Bone marrow (tissue), 2 donors: Measurements from ENCODE around the gene TRIM8.

Source experiments
- DNase-seq, 2 donors: peaks; one replicate each; lab custom pipeline; 2025; lab: John Stamatoyannopoulos, UW

The TRIM8 gene

DNA sequence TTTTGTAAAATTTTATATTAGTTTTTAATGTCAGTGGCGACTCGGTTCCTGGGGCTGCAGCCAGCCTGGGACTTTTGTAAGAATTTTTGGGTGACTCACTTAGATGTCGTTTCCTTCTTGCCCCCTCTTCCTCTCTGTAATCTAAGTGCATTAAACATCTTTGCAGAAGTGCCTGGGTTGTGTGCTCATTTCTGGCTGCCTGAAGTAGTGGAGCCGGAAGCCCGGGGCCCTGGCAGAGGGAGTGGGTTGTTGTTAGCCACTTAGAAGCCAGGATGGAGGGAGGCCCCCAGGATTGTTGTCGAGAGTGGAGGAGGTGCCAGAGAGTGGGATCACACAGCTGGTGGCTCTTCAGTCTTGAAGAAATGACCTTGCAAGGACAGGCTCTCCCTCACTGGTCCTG, 11.0 kb upstream of the TRIM8 start:
- peak; percentile 37 to 84 for DNase-seq

DNA sequence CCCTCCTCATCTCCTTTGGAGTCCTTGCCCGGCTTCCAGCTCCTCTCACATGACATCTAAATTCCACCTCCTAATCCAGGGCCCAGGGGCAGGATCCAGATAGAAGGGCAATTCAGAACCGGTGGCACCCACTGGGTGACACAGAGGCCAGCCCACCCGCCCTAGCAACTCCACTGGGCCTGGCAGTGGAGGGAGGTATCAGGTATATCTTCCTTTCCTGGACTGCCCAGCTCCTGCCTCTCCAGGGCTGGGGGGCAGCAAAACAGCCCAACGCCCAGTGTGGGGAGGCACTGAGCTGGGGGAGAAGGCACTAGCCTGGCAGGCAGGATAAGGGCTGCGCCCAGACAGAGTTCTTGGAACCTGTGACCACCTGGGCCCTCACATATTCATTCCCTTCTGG, 10.4 kb upstream of the TRIM8 start:
- DNase-seq: no peak

DNA sequence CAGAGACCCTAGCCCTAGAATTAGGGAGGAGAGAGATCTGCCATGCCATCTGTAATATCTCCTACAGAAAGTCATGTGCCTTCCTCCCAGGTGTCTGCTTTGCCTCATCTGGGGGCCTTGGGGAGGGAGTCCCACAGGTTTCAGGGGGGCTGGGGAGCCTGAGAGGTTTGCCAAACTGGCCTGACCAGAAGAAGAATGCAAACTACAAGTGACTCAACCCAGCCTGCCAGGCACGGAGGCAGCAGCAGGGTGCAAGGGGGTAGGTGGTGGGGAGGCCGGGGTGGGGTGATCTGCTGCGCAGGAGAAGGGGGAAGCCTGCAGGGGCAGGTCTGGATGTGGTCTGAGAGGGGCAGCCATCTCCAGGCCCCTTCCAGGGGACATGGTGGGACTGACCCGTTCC, 9.6 kb upstream of the TRIM8 start:
- no peak for DNase-seq

DNA sequence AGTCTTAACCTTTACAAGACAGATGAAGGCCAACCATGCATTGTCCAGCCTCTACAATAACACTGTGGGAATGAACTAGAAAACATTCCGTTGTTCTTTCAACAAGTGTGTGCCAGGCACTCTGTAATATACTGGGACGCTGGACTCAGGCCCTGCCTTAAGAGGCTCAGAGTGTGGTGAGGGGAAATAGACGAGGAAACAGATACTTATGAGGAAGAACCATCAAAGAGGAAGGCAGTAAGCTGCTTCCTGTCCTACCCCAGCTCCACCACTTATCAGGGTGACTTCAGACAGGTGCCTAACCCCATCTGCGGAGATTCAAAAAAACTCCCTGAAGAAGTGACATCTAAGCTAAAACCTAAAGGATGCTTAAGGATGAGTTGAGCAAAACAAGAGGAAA, 8.9 kb upstream of the TRIM8 start:
- peak in 1 of 2 donors; percentile 81 for DNase-seq

DNA sequence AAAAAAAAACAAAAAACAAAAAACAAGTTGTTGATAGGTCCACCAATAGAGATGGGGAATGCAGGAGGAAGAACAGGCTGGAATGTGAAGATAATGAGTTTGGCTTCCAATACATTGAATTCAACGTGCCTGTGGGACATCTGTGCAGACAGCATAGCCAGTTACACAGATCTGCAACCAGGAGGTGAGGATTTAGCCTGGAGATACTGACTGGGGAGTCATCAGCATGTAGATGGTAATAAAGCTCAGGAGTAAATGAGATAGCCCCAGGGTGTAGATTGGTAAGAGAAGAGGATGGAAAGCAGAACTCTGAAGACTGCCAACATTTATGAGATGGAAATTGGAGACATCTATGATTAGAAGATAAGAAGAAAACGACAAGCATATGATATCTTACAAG, 4.7 kb upstream of the TRIM8 start:
- no peak for DNase-seq

DNA sequence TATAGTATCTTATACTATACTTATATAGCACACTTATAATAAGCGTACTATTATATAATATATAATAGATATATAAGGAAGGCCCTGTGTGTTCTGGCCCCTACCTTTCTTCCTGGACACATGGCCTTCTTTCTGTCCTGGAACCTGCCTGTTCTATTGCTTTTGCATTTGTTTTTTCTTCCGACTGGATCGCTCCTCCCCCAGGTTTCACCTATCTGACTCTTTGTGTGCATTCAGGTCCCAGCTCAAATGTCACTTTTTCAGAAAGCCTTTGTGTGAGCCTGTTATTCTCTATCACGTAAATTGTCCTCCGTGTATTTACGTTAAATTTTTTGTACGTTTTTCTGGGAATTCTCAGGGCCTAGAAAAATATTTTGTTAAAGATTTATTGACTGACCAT, 2.9 kb upstream of the TRIM8 start:
- no peak for DNase-seq

DNA sequence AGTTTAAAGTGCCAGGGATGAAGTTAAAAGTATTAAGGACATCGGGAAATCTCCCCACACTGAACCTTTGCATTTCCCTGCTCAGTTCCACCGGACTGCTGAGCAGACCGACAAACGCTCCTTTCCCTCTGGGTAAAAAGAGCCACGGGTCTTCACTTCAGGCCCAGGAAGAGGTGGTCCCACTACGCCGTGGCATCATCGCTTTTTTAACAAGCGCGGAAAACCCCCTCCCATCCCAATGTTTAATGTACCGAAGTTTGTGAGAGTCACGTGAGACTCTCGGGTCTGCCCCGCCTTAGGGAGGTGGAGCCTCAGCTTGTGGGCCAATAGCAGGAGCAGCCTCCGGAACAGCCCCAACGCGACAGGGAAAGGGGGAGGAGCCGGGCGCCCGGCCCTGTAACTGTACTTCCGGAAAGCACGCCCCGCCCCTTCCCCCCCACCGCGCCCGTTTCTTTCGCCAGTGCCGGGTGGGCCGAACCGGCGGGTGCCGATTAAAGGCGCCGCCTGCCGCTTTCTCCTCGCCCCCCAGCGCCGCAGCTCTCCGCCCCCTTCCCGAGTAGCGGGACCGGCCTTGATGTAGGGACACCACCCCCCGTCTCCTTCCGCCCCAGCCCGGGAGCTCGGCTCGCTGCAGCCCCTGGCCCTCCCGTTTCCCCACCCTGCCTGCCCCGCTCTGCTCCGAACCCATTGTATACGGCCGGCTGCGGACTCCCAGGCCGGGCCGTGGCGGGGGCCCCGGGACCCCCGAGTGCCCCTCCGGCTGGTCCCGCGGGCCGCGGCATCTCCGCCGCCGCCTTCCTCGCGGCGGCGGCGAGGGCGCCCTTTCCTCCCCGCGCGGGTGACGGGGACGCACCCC, 2.2 kb upstream of the TRIM8 start:
- DNase-seq: peak; percentile 91 to 97

DNA sequence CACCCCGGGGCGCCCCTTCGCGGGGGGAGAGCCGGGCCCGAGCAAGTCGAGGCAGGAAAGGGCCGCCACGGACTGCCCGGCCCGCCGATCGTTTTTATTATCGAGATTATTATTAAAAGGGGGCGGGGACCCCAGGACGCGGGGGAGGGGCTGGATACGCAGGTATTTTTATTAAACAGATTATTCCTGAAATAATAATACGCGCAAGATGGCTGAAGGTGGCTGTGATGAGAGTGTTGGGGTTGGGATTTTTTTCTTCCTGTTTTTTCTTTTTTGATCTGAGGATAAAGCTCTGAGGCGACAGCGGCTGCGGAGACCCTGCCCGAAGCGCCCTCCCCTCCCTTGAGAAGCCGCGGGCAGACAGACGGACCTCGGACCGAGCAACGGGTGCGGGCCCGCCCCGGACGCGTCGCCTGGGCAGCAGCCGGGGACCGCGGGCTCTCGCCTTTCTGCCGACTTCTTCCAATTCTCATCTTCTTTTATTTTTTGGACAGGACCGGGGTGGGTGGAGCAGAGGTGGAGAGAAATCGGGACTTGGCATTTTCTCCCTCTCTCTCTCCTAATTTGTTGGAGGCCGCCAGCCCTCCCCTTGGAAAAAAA, 1.4 kb upstream of the TRIM8 start:
- DNase-seq: no peak

DNA sequence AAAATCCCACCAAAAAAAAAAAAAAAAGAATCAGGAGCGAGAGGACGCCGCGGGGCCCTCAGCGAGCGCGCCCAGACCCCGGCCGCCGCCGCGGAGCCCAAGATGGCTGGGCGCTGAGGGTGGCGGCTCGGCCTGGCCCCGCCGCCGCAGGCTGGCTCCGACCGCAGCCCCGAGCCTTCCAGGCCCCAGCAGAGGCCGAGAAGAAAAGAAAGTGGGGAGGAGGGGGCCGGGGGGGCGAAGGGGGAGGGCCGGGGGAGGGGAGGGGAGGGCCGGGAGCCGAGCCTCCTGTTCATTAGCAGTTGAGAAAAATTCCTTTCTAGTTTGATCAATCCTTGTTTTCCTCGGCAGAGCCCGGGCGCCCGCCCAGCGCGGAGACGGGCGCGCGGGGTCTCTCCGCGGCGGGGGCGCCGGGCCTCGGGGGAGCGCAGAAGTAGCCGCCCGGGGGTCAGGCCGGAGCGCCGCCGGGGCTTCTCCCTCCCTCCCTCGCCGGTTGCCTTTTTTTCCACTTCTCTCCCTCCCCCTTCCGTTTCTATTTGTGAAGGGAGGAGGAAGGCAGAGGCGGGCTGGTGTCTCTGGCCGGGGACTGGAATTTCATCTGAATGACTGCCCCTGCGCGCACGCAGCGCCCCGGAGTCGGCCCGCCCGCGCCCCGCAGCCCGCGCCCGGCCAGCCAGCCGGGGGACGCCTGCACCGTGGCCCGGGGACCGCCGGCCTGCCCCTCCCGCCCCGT, 778 bp upstream of the TRIM8 start:
- DNase-seq: peak; percentile 34 to 64

DNA sequence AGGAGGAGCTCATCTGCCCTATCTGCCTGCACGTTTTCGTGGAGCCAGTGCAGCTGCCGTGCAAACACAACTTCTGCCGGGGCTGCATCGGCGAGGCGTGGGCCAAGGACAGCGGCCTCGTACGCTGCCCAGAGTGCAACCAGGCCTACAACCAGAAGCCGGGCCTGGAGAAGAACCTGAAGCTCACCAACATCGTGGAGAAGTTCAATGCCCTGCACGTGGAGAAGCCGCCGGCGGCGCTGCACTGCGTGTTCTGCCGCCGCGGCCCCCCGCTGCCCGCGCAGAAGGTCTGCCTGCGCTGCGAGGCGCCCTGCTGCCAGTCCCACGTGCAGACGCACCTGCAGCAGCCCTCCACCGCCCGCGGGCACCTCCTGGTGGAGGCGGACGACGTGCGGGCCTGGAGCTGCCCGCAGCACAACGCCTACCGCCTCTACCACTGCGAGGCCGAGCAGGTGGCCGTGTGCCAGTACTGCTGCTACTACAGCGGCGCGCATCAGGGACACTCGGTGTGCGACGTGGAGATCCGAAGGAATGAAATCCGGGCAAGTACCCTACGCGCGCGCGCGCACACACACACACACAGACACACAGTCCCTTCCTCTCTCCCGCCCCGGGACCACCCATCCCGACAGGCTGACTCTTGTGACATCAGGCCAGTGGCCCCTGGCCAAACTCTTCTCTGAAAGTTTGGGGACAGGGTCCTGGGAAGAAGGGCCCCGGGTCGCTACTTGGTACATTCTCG, 538 bp downstream of the TRIM8 start:
- peak in 1 of 2 donors; percentile 62 for DNase-seq

DNA sequence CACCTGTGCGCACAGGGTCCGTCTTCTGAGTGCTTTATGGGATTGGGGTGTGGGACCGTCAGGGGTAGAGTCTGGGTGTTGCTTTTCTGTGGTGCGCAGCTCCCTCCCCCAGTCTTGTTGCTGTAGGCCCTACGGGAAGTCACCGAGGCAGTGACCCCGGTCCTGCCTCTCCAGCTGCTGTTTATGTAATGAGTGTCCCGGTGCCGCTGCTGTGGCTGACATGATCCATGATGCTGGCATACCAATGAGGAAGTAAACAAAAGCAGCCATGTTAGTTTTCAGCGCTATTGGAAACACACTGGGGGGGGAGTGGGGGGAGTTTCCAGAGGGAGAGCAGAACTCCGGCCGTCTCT, 1.1 kb downstream of the TRIM8 start:
- DNase-seq: peak in 1 of 2 donors; percentile 52

DNA sequence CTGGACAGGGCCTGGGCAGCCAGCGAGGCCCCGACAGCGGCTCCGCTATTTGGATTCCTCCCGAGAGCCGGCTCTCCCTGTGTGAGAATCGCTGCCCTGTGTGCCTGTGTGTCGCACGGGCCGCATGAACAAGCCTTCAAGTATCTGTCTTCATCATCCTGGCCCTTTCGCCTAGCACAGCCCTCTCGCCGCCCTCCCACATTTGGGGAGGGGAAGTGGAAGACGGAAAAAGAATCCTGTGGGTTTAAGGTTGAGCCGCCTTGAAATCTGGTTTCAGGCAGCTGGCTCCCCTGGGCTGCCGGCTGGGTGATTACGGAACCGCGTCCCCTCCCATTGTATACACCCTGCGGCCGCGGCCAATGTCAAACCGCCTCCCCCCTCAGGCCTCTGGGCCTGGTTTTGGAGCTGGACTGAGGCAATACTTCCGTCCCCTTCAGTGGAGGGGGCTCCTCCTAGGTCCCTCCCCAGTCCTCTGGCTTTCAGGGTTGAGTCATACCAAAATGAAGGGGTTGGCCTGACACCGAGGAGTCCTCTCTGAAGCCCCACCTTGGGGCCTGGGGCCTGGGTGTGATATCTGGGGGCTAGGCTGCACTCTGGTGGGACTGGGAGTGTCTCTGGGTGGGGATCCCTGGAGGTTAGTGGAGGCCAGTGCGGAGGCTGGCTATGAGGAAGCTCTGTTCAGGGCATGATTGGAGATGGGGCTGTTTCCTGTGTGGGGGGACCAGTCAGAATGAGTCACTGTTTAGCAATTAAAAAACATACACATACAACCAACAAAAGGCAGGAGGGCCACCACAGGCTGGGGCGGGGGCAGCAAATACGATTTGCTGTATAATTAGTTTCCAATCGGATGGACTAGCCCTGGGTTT, 1.7 kb downstream of the TRIM8 start:
- peak; percentile 95 to 97 for DNase-seq

DNA sequence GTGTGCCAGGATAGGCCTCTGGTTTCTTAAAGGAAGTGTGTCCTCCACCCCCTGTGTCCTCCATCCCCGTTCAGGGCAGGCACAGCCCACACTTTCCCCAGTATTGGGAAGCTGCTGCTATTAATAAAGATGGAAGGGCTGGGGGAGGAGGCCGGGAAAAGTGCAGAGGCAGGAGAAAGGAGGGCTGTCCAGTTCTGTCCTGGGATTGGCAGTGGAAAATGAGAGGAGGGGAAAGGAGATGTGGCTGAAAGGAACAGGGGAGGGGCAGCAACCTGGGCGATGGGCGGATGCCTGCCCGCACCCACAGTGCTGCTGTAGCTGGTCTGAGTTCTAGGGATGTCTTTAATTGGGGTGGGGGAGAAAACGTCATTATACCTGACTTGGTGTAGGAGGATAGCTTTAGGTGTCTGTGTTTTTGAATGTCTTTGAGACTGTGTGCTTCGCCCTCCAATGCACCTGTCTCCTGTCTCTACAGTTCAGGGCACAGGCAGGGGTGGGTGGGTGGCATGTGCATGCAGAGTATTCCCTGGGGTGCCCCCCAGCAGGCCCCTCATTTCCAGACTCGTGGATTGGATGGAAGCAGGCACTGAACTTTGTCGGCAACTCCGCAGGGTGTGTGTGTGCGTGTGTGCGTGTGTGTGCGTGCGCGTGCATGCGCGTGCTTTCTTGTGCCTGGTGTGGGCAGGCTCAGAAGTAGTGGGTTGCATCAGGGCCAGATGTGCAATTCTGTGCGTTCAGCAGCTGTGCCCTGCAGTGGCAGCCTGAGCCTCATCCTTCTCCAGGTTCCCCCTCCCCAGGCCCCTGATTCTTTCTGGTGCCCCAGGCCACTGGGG, 2.5 kb downstream of the TRIM8 start:
- DNase-seq: no peak

DNA sequence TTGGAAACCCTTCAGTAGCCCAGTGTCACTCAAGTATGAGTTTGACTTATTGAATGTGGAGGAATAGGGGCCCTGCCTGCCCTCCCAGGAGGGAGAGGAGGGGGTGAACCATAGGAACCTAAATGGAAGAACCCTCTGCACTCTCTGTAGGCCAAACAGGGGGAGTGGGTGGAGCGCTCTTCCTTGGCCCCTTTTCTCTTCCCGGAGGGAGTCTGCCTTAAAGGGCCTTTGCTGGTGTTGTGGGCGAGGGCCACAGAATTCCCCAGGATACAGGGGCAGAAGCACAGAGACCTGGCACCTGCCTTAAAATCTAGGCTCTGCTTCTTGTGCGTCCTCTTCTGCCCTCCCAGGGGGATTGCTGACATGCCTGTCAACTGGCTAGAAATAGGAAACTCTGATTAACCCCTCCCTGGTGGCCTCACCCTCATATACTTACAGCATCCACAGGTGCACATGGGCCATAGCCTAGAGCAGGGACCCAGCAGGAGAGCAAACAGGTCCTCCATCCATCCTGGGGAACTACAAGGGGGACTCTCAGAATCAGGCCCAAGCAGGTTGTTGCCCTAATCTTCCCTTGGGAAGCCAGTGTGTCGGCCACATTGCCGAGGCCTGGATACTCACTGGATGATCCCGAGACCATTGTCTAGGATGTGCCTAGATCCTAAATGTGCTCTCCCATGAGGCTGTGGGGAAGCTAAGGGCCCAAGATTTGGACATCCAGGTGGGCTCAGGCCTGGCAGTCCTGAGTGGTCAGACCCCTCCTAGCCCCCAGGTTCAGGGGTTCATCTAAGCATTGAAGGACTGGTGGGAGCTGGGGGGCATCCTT, 3.4 kb downstream of the TRIM8 start:
- DNase-seq: no peak

DNA sequence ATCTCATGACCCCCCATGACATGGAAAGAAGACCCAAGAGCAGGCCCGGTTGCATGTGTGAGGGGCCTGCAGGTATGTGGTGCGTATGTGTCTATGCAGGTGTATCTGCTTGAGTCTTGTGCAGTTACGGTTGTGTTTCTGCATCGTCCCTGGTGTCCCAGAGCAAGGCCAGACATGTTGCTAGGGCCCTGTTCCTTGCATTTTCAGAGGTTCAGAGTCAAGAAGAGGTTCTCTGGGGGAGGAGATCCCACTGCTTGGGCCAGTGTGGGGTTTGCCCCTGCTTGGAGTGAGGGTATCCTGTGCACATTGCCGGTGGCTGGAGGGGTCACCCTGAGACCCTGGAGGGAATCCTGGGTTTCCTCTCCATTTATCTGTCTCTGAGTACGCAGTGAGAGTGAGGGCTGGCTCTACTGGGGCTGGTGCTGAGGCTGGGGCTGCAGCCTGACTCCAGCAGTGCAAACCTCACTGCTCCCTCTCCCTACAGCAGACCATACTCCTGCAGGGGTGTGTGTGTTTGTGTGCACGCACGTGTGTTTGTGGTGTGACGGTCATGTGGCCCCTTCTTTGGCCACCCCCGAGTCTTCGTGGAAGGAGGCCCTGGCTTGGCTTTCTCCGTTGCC, 4.1 kb downstream of the TRIM8 start:
- no peak for DNase-seq

DNA sequence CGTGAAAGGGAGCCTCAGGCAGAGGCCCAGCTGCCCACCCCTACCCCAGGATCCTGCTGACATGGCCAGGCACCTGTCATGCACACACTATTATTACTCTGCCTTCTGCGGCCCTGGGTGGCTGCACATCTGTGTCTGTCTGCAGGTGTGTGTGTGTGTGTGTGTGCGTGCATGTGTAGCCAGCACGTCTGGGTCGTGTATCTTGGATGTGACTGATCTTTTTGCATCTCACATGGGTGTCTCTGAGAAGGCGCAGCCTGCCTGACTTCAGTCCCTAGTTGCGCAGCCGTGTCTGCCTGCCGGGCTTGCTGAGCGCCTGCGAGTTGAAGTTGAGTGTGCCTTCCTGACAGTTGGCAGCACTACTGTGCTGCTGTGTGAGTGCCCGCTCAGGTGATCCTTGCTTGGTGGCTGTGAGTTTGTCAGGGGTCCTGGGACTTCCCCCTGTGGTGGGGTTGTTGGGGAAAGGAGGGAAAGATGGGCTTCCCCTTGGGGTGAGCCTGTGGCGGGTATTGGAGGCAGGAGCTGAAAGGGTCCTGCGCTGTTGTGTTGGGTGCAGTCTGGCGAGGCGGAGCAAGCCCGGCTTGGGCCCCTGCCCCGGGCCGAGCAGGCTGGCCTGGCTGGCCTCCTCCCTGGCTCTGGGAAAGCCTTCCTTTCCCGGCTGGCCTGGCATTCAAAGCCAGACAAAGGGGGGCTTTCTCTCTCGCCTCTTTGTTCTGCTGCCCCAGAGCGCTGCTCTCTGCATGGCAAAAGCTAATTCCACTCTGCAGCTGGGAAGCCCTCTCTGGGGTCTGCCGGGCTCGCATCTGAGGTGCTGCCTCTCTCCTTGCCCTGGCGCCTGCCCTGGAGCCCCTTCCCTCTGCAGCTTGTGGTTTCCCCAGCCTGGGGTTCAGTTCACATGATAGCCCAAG, 4.9 kb downstream of the TRIM8 start:
- DNase-seq: no peak

DNA sequence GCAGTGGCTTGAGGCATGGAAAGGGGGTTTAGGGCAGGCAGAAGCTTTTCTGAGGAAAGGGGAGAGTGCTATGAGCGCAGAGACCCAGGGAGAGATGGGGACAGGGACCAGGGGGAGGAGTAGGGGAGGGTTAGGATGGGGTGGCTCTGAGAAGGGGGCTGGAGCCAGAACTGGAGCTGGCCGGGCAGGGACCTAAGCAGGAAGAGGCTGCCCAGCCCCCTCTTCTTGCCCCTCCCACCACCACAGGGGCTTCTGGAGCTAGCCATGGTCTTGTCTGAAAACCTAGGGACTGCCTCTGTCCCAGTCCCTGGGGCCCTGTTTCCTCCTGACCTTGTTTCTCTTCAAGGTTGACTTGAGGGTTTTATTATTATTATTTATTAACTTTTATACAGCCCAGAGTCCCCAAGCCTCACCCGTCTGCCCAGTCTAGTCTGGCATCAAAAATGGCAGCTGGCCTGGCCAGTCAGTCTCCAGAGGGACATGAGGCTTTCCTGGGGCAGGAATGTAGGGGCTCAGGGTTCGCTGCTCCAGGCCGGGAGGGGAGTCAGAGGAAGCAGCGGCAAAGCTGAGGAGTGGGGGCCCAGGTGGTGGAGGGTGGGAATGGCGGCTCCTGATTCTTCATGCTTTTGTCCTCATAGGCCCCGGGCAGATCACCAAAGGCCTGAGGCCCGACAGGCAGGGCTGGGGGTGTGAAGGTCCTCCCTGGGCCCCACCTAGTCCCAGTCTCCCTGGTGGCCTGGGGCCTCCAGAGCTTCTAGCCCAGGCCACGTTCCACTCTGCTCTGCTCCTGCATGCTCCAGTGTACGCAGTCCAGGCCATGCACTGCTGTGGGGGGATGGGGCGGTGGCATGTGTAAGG, 5.7 kb downstream of the TRIM8 start:
- DNase-seq: no peak
